C4-2B (cell line): Measurements from ENCODE around the gene MAPK8IP3.

Source experiments
- CTCF ChIP-seq: fragments of 450-650 bp; conservative IDR thresholded peaks from 2 replicates; pipeline ENCODE4 v1.5.1; 2017; ENCODE audit warnings: mild to moderate bottlenecking
- ZFX ChIP-seq: fragments of 450-650 bp; IDR thresholded peaks from 2 replicates; pipeline ENCODE4 v1.6.1; 2017

GRCh38 chr16:1706386-1707192 is 594 bp downstream of the MAPK8IP3 start:
- TF ChIP-seq CTCF: no peak; the same call in 1 of the 2 replicates
- peak; percentile 70; the same call in 1 of the 2 replicates for TF ChIP-seq ZFX
